Fibroblast of the aortic adventitia (primary cell): ENCODE measurements around the gene BAX. TPM values are rescaled to one million over a fixed set of nuclear protein-coding genes. Genes with fewer than 3 reads are reported as not detected.
"Not testable (repeated sequence)": the region's sequence is repeated elsewhere in the genome, so short reads cannot be mapped to it uniquely, and the experiment has no call there.

Experiments used
- DNase-seq: peaks from one replicate; pipeline ENCODE4 v3.0.0-alpha.2; 2010; ENCODE audit warnings: low read depth
- H3K4me3 ChIP-seq: 2 replicates; pipeline ENCODE4 v1.5.1; 2011; ENCODE audit warnings: low read depth, mild to moderate bottlenecking, control low read depth, low read length, moderate library complexity
- total RNA-seq: library from RNA; depleted of rRNA; stranded (reverse); fragments of >200 nt; gene quantifications from 2 replicates; pipeline ENCODE4 v1.2.3, GENCODE V29; 2012; ENCODE audit warnings: low replicate concordance
- TF ChIP-seq, protein P1 (sequence below): IDR thresholded peaks from 2 replicates; pipeline ENCODE4 v1.5.1; 2011; ENCODE audit warnings: mild to moderate bottlenecking, low read length, control low read depth, inconsistent platforms; ENCODE audit not compliant: insufficient read depth

BAX gene
- total RNA-seq, 1 donor = 45.8 TPM

DNA sequence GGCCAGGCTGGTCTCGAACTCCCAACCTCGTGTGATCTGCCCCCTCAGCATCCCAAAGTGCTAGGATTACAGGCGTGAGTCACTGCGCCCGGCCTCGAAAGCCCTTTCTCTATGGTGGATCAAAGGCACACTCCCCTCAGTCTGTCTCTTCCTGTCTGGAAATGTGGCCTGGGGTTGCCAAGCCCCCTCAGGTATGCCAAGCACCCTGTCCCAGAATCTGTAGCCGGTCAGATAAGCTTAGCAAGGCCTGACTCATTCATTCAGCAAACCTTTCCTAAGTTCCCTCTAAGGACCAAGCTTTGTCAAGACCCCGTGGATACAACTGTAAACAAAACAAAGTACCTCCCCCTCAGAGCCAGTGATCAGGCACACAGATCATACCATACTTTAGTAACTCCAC, 40.5 kb upstream of the BAX start:
- TF ChIP-seq, protein P1, sequence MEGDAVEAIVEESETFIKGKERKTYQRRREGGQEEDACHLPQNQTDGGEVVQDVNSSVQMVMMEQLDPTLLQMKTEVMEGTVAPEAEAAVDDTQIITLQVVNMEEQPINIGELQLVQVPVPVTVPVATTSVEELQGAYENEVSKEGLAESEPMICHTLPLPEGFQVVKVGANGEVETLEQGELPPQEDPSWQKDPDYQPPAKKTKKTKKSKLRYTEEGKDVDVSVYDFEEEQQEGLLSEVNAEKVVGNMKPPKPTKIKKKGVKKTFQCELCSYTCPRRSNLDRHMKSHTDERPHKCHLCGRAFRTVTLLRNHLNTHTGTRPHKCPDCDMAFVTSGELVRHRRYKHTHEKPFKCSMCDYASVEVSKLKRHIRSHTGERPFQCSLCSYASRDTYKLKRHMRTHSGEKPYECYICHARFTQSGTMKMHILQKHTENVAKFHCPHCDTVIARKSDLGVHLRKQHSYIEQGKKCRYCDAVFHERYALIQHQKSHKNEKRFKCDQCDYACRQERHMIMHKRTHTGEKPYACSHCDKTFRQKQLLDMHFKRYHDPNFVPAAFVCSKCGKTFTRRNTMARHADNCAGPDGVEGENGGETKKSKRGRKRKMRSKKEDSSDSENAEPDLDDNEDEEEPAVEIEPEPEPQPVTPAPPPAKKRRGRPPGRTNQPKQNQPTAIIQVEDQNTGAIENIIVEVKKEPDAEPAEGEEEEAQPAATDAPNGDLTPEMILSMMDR = no peak
- no peak overlapping the region for H3K4me3 ChIP-seq
- no peak for DNase-seq

DNA sequence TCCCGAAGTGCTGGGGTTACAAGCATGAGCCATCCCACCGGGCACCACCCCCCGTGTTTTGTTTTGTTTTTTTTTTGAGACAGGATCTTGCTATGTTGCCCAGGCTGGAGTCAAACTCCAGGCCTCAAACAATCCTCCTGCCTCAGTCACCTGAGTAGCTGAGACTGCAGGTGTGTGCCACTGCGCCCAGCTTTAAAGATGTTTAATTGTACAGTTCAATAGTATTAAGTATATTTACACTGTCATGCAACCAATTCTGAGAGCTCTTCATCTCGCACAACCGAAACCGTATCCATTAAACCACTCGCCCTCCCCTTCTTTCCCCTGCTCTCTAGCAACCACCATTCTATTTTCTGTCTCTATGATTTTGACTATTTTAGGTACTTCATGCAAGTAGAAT, 38.9 kb upstream of the BAX start:
- DNase-seq = no peak
- TF ChIP-seq, protein P1 = no peak

DNA sequence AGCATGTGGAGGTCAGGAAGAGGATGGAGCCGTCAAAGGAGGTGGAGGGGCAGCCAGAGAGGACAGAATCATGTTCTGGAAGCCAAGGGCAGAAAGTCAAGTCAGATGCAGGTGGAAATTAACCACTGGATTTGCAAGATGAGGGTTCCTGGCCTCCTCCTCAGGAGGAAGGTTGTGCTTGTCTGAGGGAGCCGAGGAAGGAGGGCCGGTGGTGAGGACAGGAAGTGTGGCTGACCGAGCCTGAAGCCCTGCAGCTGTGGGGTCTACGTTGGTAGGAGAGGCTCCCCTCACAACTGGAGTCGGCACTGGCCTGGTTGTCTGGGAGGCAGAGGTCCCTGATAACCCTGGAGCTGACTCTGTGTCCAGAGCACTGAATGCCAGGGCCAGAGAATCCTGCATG, 36.6 kb upstream of the BAX start:
- no peak overlapping the region for H3K4me3 ChIP-seq
- no peak for DNase-seq
- TF ChIP-seq, protein P1 = no peak

More for the DNA sequence above, 38.9 kb upstream of the BAX start:
- H3K4me3 ChIP-seq = no peak overlapping the region

DNA sequence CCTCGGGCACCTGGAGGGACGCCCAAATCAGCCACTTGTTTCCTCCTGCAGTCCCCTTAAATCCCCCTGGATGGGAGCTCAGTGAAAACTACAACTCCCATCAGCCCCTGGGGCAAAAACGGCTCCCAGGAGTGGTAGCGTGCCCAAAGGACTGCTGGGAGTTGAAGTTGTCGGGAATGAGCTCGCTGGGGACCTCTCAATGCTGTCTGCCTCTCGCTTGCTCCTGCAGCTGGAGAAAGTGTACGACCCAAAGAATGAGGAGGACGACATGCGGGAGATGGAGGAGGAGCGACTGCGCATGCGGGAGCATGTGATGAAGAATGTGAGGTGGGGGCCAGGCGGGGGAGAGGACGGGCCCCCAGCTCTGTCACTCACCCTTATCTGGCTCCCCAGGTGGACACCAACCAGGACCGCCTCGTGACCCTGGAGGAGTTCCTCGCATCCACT, 35.9 kb upstream of the BAX start:
- TF ChIP-seq, protein P1 = no peak

DNA sequence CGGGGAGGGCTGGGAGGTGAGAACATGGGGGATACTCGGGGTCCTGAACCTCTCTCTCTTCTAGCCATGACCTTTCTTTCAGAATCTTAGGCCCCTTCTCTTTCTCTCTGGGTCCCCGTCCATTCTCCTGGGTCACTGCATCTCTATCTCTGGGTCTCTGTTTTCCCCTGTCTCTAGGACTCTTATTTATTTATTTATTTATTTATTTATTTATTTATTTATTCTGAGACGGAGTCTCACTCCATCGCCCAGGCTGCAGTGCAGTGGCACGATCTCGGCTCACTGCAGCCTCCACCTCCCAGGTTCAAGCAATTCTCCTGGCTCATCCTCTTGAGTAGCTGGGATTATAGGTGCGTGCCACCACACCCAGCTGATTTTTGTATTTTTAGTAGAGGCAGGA, 35.4 kb upstream of the BAX start:
- DNase-seq, H3K4me3 ChIP-seq: not testable (repeated sequence)

More for the DNA sequence above, 35.9 kb upstream of the BAX start:
- H3K4me3 ChIP-seq = no peak overlapping the region
- no peak for DNase-seq

DNA sequence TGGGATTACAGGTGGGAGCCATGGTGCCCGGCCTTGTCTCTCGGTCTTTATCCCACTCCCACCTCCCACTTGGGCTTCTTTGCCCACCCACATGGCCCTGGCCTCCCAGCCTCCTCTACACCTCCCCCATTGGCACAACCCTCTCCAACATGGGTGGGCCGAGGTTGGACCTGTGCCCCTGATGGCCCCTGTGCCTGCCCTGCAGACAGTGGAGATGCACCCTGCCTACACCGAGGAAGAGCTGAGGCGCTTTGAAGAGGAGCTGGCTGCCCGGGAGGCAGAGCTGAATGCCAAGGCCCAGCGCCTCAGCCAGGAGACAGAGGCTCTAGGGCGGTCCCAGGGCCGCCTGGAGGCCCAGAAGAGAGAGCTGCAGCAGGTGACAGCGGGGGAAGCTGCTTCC, 33.7 kb upstream of the BAX start:
- DNase-seq = no peak
- TF ChIP-seq, protein P1 = no peak
- no peak overlapping the region for H3K4me3 ChIP-seq

DNA sequence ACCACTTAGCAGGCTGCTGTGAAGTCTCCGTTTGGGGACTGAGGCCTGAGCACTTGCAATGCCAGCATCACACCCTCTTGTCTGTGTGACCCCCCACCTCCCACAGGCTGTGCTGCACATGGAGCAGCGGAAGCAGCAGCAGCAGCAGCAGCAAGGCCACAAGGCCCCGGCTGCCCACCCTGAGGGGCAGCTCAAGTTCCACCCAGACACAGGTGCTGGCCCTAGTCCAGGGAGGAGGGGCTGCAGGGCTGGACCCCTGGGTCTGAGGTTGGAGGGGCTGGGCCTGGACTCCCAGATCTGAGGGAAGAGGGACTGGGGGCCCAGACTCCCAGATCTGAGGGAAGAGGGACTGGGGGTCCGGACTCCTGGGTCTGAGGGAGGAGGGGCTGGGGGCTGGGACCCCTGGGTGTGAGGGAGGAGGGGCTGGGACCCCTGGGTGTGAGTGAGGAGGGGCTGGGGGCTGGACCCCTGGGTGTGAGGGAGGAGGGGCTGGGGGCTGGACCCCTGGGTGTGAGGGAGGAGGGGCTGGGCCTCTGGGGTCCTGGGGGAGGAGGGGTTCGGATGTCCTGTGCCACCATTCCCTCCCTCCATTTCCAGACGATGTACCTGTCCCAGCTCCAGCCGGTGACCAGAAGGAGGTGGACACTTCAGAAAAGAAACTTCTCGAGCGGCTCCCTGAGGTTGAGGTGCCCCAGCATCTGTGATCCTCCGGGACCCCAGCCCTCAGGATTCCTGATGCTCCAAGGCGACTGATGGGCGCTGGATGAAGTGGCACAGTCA, 32.8 kb upstream of the BAX start:
- TF ChIP-seq, protein P1 = no peak
- no peak overlapping the region for H3K4me3 ChIP-seq
- DNase-seq = no peak
